Retinal pigment epithelial cell (primary cell): Measurements from ENCODE around the gene FRY.

Experiments
- DNase-seq: peaks from one replicate; pipeline ENCODE4 v3.0.0-alpha.2; 2010; ENCODE audit warnings: low read depth
- H3K4me3 ChIP-seq: 2 replicates; pipeline ENCODE4 v1.5.1; 2011; ENCODE audit warnings: mild to moderate bottlenecking, low read length, control low read depth, moderate library complexity
- TF ChIP-seq, protein P1 (sequence below): conservative IDR thresholded peaks from 2 replicates; pipeline ENCODE4 v1.5.1; 2011; ENCODE audit warnings: low read depth, low read length, control low read depth, inconsistent platforms

Gene FRY

DNA sequence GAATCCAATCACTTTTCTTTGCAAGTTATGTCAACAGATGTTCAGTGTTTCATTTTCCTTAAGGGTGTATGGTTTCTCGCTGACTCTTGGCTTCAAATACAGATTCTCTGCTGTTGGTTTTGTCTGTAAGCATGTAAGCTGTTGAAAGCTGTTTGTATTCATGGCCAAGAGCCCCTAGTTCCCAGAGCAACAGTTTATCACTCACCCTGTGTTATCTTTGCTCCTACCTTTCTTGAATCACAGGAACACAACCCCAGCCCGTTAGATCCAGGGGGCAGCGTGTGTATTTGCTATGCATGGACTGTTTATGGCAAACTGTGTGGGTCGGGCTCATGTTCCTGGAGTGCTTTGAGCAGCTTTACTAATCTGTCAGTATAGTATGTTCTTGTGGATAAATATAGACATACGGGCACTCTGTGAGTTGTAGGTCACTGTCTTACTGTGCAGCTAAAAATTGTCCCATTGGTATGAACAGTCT lies 28.9 kb downstream of the FRY start:
- TF ChIP-seq, protein P1, sequence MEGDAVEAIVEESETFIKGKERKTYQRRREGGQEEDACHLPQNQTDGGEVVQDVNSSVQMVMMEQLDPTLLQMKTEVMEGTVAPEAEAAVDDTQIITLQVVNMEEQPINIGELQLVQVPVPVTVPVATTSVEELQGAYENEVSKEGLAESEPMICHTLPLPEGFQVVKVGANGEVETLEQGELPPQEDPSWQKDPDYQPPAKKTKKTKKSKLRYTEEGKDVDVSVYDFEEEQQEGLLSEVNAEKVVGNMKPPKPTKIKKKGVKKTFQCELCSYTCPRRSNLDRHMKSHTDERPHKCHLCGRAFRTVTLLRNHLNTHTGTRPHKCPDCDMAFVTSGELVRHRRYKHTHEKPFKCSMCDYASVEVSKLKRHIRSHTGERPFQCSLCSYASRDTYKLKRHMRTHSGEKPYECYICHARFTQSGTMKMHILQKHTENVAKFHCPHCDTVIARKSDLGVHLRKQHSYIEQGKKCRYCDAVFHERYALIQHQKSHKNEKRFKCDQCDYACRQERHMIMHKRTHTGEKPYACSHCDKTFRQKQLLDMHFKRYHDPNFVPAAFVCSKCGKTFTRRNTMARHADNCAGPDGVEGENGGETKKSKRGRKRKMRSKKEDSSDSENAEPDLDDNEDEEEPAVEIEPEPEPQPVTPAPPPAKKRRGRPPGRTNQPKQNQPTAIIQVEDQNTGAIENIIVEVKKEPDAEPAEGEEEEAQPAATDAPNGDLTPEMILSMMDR: no peak
- no peak overlapping the region for H3K4me3 ChIP-seq
- DNase-seq: no peak

DNA sequence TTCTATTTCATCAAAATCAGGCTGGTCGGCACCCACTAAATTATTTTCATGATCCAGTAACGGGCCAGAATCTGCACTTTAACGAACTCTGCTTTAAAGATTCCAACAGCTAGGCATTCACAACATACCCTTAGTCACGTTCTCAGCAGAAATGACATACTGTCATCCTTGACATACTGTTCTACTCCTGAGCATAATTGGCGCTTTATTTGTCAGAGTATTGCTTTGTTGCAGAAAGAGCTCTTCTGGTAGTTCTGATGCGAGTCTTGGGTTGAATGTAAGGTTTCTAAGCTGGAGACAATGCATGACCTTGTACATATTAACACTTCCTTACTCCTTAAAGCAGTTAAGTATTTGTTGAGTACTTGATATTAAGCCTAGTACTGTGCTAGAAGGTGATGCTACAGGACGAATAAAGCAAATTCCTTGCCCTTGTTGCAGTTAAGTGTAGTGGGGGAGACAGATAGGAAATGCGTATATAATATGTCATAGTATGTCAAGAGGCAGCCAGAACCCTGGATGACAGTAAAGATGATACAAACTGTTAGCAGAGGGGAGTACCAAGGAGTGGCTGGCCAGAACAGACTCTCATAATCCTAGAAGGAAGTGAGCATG lies 32.2 kb downstream of the FRY start:
- DNase-seq: no peak
- no peak overlapping the region for H3K4me3 ChIP-seq
- TF ChIP-seq, protein P1: no peak

DNA sequence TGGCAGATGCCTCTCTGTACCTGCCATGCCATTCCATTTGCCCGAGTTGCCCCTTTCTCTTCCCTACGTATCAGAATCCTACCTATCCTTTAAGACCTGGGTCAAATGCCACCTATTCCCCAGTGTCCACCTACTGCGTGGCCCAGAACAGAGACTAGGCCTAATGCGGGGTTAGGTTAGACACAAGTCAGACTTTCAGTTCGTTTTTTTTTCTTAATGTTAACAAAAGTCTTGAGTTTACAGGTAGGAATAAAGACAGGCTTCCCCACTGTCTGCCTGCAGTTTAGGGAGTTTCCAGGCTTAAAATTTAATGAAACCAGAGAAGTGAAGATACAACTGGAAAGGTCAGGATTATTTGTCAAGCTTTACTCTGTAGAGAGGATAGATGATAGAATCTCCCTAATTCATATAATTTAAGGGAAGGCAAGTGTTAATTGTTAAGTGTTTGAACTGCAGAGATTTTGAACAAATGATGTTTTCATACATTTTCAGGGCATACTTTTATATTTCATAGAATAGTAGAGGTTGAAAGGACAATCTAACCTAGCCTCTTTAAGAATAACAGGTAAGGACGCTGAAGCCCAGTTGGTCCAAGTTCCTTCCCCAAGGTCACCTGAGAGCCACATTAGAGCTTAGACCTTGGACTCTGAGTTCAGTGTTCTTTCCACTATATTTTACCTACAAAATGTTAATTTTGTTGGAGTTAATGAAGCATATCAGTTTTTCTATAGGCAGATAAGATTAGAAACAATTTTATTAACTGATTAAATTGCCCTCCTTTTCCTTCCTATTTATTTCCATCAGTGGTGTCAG lies 35.8 kb downstream of the FRY start:
- TF ChIP-seq, protein P1: no peak
- no peak for DNase-seq
- no peak overlapping the region for H3K4me3 ChIP-seq

DNA sequence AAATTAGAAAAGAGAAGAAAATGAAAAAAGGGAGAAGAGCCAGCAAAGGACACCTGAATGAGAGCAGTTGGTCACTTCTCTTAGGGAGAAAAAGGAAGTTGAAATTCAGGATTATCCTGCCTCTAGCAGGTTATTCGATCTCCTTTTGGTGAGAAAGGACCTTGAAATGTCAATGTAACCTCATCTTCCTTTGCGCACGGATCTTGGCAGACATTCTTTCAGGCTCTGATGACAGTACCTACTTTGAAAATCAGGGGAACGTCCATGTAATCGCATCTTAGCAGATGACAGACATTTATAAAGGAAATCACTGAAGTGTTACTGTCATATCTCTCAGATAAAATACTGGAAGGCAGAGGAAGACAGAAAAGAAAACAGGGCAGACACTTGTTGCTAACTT lies 36.7 kb downstream of the FRY start:
- TF ChIP-seq, protein P1: no peak
- H3K4me3 ChIP-seq: no peak overlapping the region

DNA sequence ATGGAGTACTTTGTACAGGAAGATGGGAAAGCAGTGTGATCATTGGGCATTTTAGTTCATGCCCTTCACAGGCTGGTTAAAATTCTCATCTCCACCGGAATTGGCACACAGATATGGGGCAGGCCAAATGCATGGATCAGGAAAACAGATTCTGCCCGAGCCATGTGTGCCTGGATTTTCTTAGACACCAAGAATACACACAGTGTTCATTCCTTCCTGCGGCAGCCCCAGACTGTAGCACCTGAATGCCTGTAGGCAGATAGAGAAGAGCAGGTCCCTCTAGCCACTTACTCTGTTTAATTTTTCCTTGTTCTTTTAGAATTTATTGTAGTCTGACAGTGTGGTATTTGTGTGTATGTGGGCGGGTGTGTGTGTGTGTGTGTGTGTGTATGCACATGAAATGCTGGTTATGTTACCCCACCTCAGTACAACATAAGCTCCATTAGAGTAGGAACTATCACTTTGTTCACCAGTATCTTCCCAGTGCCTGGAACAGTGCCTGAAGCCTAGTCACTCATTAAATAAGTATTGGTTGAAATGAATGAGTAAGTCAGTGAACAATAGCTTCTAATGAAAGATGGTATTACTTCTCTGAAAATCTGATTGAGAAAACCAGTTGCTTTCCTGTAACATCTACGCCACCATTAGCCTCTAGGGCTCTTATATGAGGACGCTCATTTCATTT lies 41.7 kb downstream of the FRY start:
- H3K4me3 ChIP-seq: no peak overlapping the region
- TF ChIP-seq, protein P1: no peak
- DNase-seq: no peak

More for the DNA sequence above, 36.7 kb downstream of the FRY start:
- DNase-seq: no peak

DNA sequence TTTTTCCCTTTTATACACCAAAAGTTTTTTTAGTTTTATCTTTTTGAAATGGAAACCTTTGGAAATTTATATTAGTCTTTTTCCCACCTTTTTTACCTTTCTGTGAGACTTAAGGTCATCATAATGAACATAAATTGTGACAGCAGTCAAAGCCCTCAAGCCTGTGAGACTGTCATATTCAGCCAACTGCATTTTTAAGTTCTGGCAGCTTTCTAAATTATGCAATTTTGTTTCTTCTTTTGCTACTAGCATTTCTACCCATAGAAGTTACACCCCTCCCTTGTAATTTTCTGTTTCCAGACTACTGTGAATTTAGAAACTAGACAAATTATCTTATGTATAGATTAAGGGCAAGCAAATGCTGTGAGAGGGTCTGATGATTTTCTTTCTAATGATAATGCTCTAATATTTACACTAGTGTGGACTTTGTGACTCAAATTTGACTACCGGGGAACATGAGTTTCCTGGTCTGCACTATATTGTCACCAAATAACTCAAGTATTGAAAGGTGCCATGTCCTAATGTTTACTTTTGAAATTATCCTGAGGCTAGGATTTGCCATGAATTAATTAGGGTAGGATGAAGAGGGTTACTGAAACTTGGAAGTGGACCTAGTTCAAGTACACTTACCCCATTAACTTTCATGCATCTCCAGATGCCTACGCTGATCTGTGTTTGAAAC lies 43.7 kb downstream of the FRY start:
- DNase-seq: no peak
- TF ChIP-seq, protein P1: no peak
- H3K4me3 ChIP-seq: no peak overlapping the region
